Endothelial cell of umbilical vein (primary cell): ENCODE results near the gene ITM2B. TPM values are rescaled to one million over a fixed set of nuclear protein-coding genes. Genes with fewer than 3 reads are reported as not detected.

Source experiments
- BruUV-seq: library from RNA; stranded (reverse); fragments of 400-500 nt; replicated peaks from 2 replicates; lab custom pipeline; 2021; lab: Mats Ljungman, UMichigan
- CTCF ChIA-PET: fragments of 300-600, 350-600 bp; sonication (Branson Sonifier 250); formaldehyde crosslinking; loops from one replicate; lab custom pipeline; 2021; ENCODE audit warnings: antibody characterized with exemption, inconsistent platforms; lab: Charles Lee
- POLR2A ChIA-PET: fragments of 300-600, 350-600 bp; sonication (Branson Sonifier 250); formaldehyde crosslinking; loops from one replicate; lab custom pipeline; 2021; ENCODE audit warnings: antibody characterized with exemption, inconsistent platforms; lab: Charles Lee
- DNase-seq: peaks from one replicate; pipeline ENCODE4 v3.0.0-alpha.2; 2011; ENCODE audit warnings: low read depth, low spot score
- FAIRE-seq: peaks from 2 replicates; lab custom pipeline; 2011; peaks lifted over from hg19 to GRCh38; lab: Jason Lieb, UNC
- H2AFZ ChIP-seq: 2 replicates; pipeline ENCODE4 v1.6.0; 2012; ENCODE audit warnings: low read depth, low read length, control low read depth, inconsistent platforms
- H3K27ac ChIP-seq: 2 replicates; pipeline ENCODE4 v1.5.1; 2011; ENCODE audit warnings: low read depth, mild to moderate bottlenecking, control low read depth, low read length, moderate library complexity; ENCODE audit not compliant: insufficient read depth
- H3K27me3 ChIP-seq, 2 experiments: 2 replicates each; pipeline versions ENCODE4 v1.6.0 to v1.6.1; 2011; ENCODE audit warnings: low read length in 2 of 2, mixed read lengths in 1 of 2; ENCODE audit not compliant: control insufficient read depth in 2 of 2, insufficient read depth in 2 of 2
- H3K36me3 ChIP-seq, 2 experiments: 2 replicates in 1 of 2; 3 replicates in 1 of 2; pipeline ENCODE4 v1.5.1; 2011; ENCODE audit warnings: low read length in 2 of 2, mild to moderate bottlenecking in 1 of 2, moderate library complexity in 1 of 2; ENCODE audit not compliant: control insufficient read depth in 2 of 2, insufficient read depth in 2 of 2; ENCODE audit errors: extremely low read depth in 1 of 2
- H3K4me1 ChIP-seq: 3 replicates; pipeline ENCODE4 v1.5.1; 2011; ENCODE audit warnings: mild to moderate bottlenecking, low read length; ENCODE audit not compliant: control insufficient read depth, insufficient read depth; ENCODE audit errors: extremely low read depth
- H3K4me2 ChIP-seq: 2 replicates; pipeline ENCODE4 v1.6.1; 2011; ENCODE audit warnings: low read length, control low read depth, mixed read lengths; ENCODE audit not compliant: insufficient read depth
- H3K4me3 ChIP-seq, 3 experiments: fragments of 200-600 bp in 1 of 3; sonication (generic), shearing (Covaris generic) in 1 of 3; replicated peaks in 1 of 3; 2 replicates each; pipeline ENCODE4 v1.5.1; 2011 to 2016; ENCODE audit warnings: control low read depth in 3 of 3, low read length in 3 of 3, mild to moderate bottlenecking in 2 of 3, inconsistent platforms in 1 of 3, low read depth in 1 of 3, moderate library complexity in 1 of 3; ENCODE audit not compliant: insufficient read depth in 1 of 3
- H3K79me2 ChIP-seq: 2 replicates; pipeline ENCODE4 v1.6.0; 2012; ENCODE audit warnings: low read length, inconsistent platforms; ENCODE audit not compliant: control insufficient read depth, insufficient read depth
- H3K9ac ChIP-seq: replicated peaks from 2 replicates; pipeline ENCODE3; 2011; ENCODE audit warnings: low read length, control low read depth; ENCODE audit not compliant: insufficient read depth; ENCODE audit errors: extremely low read depth
- H3K9me1 ChIP-seq: replicated peaks from 3 replicates; pipeline ENCODE4 v1.6.0; 2011; ENCODE audit warnings: mild to moderate bottlenecking, low read length; ENCODE audit not compliant: control insufficient read depth, insufficient read depth; ENCODE audit errors: extremely low read depth
- H3K9me3 ChIP-seq: replicated peaks from 2 replicates; pipeline ENCODE4 v1.5.1; 2012; ENCODE audit warnings: low read length, inconsistent platforms; ENCODE audit not compliant: control insufficient read depth, insufficient read depth
- H4K20me1 ChIP-seq: replicated peaks from 2 replicates; pipeline ENCODE3; 2011; ENCODE audit warnings: mild to moderate bottlenecking, low read length; ENCODE audit not compliant: control insufficient read depth, insufficient read depth; ENCODE audit errors: extremely low read depth
- CTCF ChIP-seq, 2 donors: IDR thresholded peaks; 1 replicate in 1 of 2; 2 replicates in 1 of 2; pipeline ENCODE4 v1.5.1; 2011; ENCODE audit warnings: low read length in 2 of 2, mild to moderate bottlenecking in 2 of 2, moderate library complexity in 2 of 2, control low read depth in 1 of 2, inconsistent platforms in 1 of 2, low read depth in 1 of 2; ENCODE audit not compliant: insufficient read depth in 1 of 2; ENCODE audit errors: extremely low read depth in 1 of 2
- EZH2 ChIP-seq: IDR thresholded peaks from 2 replicates; pipeline ENCODE4 v1.6.1; 2012; ENCODE audit warnings: borderline replicate concordance, low read depth, mild to moderate bottlenecking, moderate library complexity, low read length, inconsistent platforms; ENCODE audit not compliant: severe bottlenecking
- FOS ChIP-seq: IDR thresholded peaks from 2 replicates; pipeline ENCODE4 v1.6.1; 2011; ENCODE audit warnings: mild to moderate bottlenecking, low read length, moderate library complexity, borderline replicate concordance; ENCODE audit not compliant: insufficient read depth
- GATA2 ChIP-seq: IDR thresholded peaks from 2 replicates; pipeline ENCODE4 v1.7.0; 2011; ENCODE audit warnings: low read depth, mild to moderate bottlenecking, moderate library complexity, mixed read lengths, low read length; ENCODE audit not compliant: insufficient read length, insufficient read depth
- JUN ChIP-seq: IDR thresholded peaks from 2 replicates; pipeline ENCODE4 v1.6.1; 2011; ENCODE audit warnings: borderline replicate concordance, low read depth; ENCODE audit not compliant: insufficient read length, insufficient read depth
- MYC ChIP-seq: IDR thresholded peaks from one replicate; pipeline ENCODE4 v1.6.1; 2011; ENCODE audit warnings: mild to moderate bottlenecking, low read depth, low read length
- POLR2A ChIP-seq: IDR thresholded peaks from 2 replicates; pipeline ENCODE4 v1.6.1; 2012; ENCODE audit warnings: low read depth, mild to moderate bottlenecking, control low read depth, low read length
- POLR2AphosphoS5 ChIP-seq: IDR thresholded peaks from 2 replicates; pipeline ENCODE4 v1.6.1; 2012; ENCODE audit warnings: low read depth, mild to moderate bottlenecking, control low read depth, low read length, moderate library complexity; ENCODE audit not compliant: insufficient read depth
- dilution Hi-C: fragments of 300-500 bp; cut with MboI; formaldehyde crosslinking; loops from one replicate; pipeline ENCODE4 v1.15.0; 2019; ENCODE audit warnings: low sequenced_read_pairs; ENCODE audit not compliant: extremely low pct_ligation_motif_present
- intact Hi-C: fragments of 100-400 bp; cut with micrococcal nuclease; formaldehyde crosslinking; loops from one replicate; pipeline ENCODE4 v1.10.0; 2022
- polyA plus RNA-seq, 4 experiments: library from polyadenylated mRNA; depleted of rRNA in 3 of 4; stranded (reverse) in 3 of 4; unstranded in 1 of 4; fragments of >200 nt; gene quantifications; 2 replicates each; pipeline versions ENCODE4 v1.2.1 to v1.2.3, GENCODE V29; 2011 to 2012; ENCODE audit warnings: missing spikeins in 1 of 4
- total RNA-seq: library from RNA; stranded (reverse); gene quantifications from 2 replicates; pipeline ENCODE4 v1.2.3, GENCODE V29; 2021
- TF ChIP-seq, protein P1 (sequence below): IDR thresholded peaks from 2 replicates; pipeline ENCODE4 v1.6.1; 2011; ENCODE audit not compliant: insufficient read depth, insufficient read length

Gene ITM2B
- total and polyA plus RNA-seq, 2 donors (not counting 3 experiments of a cell fraction or from before 2014, with no cell fraction given): 150 to 271 TPM

DNA sequence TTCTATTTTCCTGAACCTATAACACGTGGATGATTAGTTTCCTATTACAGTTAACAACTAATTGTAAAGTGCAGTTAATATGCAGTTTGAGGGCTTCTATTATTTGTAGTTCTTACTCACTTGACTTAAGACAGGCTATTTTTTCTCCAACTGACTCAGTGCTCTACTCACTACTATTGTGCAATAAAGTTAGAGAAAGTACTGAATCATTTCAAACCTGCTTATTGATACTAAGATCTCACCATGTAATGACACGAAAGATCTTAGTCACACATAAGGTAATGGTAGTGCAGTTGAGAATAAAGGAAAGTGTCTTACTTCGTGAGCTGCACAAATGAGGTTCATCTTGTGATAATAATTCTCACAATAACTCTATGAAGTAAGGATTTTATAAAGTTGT lies 22.8 kb upstream of the ITM2B start:
- CTCF ChIA-PET: no interaction called here
- Histone ChIP-seq H3K36me3 (no peaks in the 10 kb centered on the region), H3K4me2 (no peak overlapping the region), H3K27me3 (no peaks in the 10 kb centered on the region), H3K4me3 (no peak overlapping the region), H3K27ac (no peak overlapping the region), H3K9ac (no peak overlapping the region), H3K9me1 (no peaks in the 10 kb centered on the region), H2AFZ (no peak overlapping the region), H4K20me1 (no peaks in the 10 kb centered on the region), H3K4me1 (no peaks in the 10 kb centered on the region), H3K79me2 (no peaks in the 10 kb centered on the region), H3K9me3 (no peaks in the 10 kb centered on the region)
- POLR2A ChIA-PET: no interaction called here
- DNase-seq (no peak), FAIRE-seq (no peak)
- dilution Hi-C loops: no loop called here
- BruUV-seq: no TSS peak
- intact Hi-C loops: no loop called here
- no peak for TF ChIP-seq MYC
- no peak for TF ChIP-seq EZH2
- TF ChIP-seq JUN: no peak
- no peak for TF ChIP-seq POLR2AphosphoS5
- TF ChIP-seq GATA2: no peak
- TF ChIP-seq CTCF (IDR thresholded peaks at IDR 0.05; ENCODE audit: extremely low read depth in 1 of 2, insufficient read depth in 1 of 2, low read depth in 1 of 2, low read length in 2 of 2): no peak
- no peak for TF ChIP-seq POLR2A
- TF ChIP-seq, protein P1, sequence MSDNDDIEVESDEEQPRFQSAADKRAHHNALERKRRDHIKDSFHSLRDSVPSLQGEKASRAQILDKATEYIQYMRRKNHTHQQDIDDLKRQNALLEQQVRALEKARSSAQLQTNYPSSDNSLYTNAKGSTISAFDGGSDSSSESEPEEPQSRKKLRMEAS: no peak
- TF ChIP-seq FOS: no peak
